Central memory CD4-positive, alpha-beta T cell (primary cell): Measurements from ENCODE around the gene CD46.

Source experiments
- DNase-seq: peaks from one replicate; pipeline ENCODE4 v3.0.0; 2022

CD46 gene

DNA sequence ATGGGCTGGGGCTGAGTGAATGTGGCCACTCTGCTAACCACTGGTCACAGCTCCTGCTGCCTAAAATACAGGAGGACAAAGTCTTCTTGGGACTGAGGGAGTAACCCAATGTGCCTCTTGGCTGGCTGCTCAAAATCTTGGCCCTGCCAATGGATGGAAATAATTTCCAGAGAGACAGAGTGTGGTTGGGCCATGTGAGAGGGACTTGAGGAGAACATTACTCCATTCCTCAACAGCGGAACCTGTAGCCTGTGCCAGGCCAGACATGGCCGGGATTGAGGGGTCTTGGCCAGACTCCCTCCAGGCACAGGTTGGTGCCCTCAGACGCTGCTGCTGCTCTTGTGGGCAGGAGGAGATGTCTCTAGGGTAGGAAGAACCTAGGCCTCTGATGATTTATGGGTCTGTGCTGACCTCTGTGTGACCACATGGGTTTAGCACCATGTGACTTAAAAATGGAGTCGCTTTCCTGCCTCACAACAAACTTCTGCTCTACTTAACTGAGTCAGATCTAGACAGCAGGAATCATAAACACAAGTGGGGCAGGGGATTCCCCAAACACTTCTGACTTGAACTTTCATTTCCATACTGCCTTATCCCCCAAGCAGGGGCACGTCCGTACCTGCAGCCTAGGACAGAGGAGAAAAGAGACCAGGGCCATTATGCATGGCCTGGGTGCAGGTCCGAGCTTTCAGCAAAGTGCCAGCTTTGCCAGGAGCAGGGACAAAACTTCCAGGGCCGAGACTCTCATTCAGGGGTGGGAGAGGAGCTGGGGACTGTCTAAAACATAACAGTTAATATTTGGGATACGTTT is 79.9 kb downstream of the CD46 start:
- DNase-seq, result peak; percentile 40

DNA sequence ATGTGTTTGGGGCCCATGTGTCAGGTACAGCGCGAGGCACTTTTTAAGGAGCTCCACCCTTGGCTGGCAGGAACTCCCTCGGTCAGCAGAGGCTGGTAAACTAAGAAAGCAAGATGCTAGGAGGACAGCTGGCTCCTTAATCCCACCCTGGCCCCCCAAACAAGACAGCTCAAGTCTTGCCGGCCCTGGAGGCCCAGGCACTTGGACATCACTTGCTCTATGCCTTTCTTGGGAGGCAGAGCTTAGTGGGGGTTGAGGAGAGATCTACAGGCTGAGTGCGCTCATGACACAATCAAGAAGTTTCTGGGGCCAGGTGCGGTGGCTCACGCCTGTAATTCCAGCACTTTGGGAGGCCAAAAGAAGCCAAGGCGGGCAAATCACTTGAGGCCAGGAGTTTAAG is 80.9 kb downstream of the CD46 start:
- no peak for DNase-seq

DNA sequence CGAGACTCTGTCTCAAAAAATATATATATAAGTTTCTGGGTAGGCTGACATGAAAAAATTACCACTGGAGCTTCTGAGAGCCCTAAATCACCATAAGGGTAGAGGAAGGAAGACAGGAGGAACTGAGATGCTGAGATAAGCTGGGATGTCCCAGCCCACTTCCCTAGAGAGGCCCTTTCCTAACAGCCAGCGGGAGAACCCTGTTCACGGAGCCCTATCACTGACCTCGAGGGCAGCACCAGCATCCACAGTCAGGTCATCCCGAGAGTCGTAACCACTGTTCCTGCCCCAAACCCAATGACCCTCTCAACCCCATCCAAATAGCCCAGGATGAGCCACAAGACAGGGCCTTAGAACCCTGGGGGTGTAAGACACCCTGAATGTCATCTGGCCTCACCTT is 81.5 kb downstream of the CD46 start:
- DNase-seq, result no peak

DNA sequence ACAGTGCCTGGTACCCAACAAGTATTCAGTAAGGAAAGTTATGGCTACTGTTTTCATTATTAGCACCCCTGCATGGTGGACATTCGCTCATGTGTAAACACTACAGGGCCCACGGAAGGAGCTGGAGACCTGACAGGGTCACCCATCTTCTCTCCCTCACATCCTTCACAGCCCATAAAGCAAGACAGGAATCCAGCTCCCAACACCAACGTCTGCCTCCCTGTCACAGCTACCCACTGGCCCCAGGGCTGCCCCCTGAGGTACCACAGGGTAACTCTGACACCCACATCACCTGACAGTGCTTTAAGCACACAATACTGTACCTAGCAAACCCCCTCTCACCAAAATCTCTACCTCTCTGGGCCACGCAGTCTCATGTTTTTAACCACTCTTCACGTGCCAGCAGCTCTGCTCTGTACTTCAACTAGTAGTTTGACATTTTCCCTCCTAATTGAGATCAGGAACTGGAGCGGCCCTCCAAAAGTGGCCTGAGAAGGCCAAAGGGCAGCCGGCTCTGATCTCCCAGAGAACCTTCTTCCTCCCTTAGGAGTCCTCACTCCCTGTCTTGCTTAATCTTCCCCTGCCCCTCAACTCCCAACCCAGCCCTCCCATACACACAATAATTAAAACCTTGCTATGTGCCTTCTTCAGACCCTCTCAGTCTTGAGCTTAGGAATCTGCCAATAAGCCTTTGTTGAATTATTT is 82.3 kb downstream of the CD46 start:
- DNase-seq, result no peak

DNA sequence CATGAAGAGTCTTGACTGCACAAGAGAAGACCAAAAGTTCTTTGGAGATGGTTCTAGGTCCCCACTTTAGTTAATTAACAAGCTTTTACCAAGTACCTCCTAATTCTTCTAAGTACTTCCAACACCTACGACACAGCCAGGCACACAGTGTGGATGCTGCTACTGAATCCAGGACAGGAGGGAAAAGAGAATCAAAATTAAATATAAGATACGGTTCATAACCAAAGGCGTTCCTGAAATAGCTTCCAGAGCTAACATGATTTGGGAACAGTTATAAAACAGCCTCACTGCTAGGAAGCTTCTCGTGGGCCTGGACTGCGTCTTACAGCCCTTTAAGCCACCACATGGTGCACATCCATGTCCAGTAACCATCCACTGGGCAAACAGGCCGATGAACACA is 84.1 kb downstream of the CD46 start:
- no peak for DNase-seq

- no peak for DNase-seq
Observed at GRCh38 chr1:207836591-207837347, 84.9 kb downstream of the CD46 start.

GRCh38 chr1:207837673-207838072 is 85.8 kb downstream of the CD46 start:
- DNase-seq, result no peak

DNA sequence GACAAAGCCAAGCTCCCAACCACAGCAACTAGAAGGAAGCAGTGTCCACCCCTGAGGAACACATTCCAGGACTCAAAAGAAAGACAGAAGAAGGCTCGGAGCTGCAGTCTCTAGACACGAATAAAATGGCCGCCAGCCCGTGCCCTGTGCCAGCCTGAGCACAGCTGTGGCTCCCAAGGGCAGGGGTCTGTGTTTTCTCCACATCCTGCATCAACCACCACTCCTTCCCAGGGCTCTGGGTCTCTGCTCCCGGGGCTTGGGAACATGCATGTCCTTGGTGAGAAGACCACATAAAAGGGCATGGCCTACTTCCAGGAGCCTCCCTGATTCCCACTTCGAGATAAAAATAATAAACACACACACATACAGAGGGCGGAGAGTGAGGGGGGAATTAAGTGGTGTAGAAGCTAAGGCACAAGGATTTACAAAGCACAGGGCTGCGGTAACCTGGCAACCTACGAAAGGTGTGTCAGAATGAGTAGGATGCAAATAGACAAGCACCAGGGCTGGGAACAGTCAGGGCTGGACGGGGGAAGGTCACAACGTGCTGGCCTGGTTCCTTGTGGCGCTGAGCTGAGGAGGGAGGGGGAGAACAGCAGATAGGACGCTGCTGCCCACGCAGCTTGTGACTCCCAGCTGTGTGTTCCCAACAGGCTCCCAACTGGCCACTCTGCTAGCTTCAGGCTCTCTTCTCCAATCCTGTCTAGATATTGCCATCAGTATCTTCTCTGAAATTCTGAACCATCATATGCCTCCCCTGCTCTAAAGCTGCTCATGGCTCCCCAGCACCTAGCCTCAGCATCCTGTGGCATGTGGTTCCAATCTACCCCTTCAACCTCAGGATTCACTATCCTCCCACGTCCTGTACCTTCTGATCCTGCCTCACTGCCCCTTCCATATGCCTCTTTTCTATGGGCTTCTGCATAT is 86.6 kb downstream of the CD46 start:
- no peak for DNase-seq

DNA sequence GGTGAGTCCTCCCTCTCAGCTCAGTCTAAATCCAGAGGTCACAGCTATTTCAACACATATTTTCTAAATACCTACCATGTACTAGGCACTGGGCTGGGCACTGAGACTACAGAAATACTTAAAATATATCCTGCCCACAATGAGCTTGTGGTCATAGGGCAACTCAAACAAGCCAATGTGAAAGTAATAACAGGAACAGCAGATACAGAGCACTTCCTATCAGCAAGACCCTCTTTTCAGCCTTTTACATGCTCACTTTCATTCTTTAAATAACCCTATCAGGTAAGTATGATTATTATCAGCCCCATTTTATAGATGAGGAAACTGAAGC is 87.2 kb downstream of the CD46 start:
- DNase-seq, result no peak

GRCh38 chr1:207840380-207840779 is 88.5 kb downstream of the CD46 start:
- DNase-seq, result no peak

DNA sequence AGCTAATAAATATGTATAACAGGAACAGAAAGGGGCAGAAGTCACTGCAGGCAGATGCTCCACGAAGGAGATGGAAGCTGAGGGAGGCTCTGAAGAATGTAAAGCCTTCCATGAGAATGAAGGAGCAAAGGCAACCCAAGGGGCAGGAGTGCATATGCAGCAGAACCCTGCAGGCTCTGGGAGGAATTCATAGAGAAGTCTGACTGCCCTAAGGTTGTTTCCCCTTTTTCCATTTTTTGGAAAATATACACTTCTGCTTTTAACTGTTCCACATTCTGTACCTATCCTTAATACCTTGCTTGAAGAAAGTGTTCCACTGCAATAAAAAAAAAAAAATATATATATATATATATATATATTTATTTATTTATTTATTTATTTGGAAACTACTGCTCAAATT is 89.4 kb downstream of the CD46 start:
- DNase-seq, result no peak

DNA sequence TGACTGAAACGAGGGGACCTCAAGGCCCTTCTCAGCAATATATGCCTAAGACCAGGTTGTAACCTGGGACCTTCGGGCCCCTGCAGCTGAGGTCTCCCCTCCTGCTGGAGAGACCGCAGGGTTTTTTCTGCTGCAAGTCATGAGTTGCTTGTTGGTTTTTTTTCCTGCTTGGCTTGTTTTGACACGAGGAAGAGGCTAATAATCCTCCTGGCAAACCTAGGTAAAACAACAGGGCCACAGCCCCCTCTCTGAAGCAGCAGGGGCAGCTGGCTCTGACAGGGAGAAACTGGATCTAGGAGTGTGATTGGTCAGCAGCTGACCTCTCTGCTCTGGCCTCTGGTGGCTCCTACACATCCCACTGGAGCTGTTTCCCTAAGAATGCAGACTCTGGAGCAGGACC is 90.0 kb downstream of the CD46 start:
- DNase-seq, result no peak

DNA sequence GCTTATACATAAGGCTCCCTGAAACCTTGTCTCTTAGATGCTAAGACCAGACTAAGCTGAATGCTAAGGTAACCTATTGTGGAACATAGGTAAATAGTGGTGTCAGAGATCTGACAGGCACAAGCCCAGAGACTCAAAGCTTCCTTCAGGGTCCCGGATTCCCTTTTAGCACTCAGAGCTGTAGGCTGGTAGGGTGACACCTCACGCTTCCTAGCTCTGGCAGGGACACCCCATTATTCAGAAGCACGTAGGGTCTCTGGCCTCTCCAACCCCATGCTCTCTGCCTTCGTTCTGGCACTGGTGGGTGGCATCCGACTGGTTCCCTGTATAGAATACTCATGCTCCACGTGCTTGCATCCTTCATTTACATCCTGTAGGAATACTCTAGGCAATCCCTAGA is 90.7 kb downstream of the CD46 start:
- no peak for DNase-seq

DNA sequence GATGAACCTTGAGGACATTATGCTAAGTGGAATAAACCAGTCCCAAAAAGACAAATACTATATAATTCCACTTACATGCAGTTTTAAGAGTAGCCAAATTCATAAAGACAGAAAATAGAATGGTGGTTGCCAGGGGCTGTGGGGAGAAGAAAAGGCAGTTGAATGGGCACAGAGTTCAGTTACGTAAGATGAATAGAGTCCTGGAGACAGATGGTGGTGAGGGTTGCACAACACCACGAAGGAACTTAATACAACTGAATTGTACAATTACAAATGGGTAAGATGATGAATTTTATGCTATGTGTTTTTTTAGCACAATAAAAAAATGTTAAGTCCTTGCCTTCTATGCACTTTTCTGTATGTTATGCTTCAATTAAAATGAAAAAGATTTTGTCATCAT is 92.5 kb downstream of the CD46 start:
- DNase-seq, result no peak
